Measurements from ENCODE around the gene MSL1.

The MSL1 gene

DNA sequence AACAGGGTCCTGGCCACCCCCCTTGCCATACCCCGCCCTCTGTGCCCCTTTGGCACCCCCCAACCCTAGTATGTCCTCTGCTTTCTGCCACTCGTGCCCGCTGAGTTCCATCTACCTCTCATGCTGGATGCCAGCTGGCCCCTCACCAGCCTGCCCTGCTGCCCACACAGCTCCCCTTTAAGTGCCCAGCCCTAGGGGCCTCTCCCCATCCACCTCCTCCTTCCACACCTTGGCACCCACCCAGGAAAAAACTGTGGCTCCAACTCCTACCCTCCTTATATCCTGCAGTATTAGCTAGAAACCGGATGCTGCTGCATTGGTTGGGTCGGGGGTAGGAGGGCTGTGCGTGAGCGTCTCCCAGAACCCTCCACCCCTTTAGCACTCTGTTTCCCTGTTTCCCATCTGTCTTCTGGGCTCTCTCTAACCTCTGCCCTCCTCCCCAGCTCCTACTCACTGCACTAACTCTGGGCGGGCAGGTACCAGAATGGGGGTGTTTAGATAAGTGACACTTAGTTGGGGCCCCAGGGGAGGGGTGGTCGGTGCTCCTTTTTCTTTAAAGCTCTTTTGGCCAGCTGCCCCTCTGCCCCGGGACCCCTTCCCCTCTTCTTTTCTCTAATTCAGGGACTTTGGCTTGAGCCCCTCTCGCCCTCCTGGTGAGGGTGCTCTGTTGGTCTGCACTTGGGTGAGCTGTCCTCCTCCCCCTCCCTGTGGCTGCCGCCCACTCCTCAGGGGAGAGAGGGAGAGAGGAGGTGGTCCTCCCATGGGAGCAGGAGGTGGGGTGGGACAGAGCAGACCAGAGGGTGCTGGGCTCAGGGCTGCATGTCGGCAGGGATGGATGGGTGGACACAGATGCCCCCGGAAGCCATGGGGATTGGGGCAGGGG lies 31.3 kb upstream of the MSL1 start:
- DNase-seq (ENCODE audit: low read depth) = no peak

DNA sequence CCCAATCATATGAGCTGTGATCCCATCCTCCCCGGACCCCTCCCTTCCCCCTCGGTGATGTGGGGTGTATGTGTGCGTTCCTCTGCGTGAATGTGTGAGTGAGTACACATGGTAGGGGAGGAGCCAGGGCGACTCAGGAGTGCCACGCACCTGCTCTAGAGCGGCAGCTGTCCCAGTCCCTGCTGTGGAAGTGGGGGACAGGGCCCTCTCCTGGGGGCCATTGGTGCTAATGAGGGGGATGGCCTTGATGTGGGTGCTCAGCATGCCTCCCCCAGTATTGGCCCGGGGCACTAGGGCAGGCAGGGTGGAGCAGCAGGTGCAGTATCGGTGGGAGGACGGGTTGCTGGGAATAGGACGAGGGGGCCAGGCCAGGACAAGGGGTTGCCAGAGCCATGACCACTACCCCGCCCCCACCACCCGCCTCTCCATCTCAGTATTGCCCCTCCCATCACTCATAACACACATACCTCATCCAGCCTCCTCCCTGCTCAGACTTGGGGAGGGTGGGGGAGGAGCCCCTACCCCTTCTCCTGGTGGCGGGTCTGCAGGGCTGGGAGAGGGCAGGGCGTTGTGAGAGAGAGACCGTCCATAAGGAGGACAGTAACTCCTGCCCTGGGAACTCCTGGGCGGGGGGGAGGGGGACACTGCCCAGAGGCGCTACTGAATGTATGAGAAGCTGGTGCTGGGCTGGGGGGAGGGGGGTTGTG lies 29.9 kb upstream of the MSL1 start:
- DNase-seq (ENCODE audit: low read depth) = no peak

DNA sequence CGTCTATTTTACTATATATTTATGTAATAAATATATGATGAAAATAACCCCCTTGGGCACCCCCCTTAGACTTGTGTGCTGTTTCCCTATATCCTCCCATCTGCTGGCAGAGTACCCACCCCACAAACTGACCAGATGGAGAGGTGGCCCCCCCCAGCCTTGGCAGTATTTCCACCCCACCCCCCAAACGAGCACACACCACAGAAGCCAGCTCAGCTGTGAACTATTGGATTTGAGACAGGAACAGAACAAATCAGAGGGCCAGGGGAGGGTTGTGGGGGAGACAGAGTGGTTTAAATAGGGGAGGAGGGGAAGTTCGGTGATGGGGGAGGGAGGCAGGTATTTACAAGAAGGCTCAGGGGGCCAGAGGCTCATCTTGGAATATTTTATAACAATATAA lies 29.2 kb upstream of the MSL1 start:
- DNase-seq (ENCODE audit: low read depth) = no peak

DNA sequence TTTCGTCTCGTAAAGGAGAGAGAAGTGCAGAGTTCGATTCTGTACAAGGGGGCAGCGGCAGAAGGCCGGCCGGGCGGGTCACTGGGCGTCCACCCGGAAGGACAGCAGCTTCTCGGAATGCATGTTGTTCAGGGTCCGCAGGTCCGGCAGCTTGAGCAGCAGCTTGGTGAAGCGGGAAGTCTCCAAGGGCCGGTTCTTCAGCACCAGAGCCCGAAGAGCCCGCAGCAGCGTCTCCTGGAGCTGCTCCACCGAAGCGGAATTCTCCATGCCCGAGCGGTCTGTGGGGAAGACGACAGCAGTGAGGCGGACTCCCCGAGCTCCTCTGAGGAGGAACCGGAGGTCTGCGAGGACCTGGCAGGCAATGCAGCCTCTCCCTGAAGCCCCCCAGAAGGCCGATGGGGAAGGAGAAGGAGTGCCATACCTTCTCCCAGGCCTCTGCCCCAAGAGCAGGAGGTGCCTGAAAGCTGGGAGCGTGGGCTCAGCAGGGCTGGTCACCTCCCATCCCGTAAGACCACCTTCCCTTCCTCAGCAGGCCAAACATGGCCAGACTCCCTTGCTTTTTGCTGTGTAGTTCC lies 28.7 kb upstream of the MSL1 start:
- no peak for DNase-seq (ENCODE audit: low read depth)

DNA sequence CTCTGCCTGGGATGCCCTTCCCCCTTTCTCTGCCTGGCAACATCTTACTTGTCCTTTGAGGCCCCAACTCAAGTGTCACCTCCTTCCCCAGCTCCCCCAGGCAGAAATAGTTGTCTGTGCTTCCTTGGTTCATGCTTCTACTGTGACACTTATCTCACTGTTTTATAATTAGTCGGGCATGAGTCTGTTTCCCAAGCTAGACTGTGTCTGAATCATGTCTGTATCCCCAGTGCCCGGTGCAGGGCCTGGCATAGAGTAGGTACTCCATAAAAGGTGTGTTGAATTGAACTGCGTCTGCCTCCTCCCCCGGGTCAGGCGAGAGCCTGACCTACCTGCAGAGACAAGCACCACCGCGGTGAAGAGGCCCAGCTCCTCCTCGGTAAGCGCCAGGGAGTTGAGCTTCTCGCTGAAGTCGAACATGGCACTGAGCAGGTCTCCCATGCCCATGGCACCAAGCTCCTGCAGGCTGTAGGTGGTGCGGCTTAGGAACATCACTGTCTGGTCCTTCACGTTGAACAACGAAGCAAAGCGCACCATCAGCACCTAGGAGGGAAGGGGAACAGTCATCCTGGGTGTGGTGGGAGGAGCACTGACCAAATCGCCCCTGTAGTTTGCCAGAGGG lies 28.1 kb upstream of the MSL1 start:
- no peak for DNase-seq (ENCODE audit: low read depth)

DNA sequence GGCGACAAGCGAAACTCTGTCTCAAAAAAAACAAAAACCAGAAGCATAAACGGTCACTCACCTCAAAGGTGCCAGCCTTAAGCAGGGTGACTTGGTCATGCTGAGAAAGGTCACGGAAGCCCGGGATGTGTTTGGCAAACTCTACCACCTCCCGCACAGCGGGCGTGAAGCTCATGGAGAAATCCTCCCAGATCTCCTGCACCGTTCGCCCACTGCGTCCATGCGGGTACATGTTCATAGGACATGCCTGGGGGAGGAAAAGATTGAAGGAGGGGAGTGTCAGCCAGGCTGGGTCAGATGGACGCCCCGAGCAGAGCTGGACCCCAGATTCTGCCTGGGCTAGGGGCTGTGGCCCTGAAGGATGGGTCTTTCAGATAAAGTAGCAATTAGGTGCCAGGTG lies 26.9 kb upstream of the MSL1 start:
- DNase-seq (ENCODE audit: low read depth) = no peak

DNA sequence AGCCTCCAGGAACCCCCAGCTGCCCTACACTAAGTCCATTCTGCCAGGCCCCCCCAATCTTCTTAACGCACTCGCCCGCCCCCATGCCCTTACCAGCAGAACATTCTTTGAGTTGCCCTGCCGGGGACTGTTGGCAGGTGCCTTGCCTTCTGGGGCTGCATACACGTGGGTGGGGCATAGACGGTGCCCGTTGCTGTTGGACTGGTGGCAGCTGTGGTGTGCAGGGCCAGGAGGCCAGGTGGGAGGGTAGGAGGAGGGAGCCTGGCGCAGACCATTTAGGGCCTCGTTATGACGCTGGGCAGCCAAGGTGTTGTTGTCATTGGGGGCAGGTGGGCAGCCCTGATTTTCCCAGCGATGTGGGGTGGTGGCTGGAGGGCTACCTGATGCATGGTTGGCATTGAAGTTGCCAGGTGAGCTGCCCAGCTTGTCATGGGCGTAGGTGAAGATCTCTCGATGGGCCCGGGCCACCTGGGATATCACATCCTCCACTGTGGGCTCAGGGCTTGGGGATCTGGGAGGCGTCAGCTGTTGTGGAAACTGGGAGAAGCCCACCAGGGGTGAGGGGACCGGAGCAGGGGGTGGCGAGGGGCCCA lies 26.3 kb upstream of the MSL1 start:
- no peak for DNase-seq (ENCODE audit: low read depth)

DNA sequence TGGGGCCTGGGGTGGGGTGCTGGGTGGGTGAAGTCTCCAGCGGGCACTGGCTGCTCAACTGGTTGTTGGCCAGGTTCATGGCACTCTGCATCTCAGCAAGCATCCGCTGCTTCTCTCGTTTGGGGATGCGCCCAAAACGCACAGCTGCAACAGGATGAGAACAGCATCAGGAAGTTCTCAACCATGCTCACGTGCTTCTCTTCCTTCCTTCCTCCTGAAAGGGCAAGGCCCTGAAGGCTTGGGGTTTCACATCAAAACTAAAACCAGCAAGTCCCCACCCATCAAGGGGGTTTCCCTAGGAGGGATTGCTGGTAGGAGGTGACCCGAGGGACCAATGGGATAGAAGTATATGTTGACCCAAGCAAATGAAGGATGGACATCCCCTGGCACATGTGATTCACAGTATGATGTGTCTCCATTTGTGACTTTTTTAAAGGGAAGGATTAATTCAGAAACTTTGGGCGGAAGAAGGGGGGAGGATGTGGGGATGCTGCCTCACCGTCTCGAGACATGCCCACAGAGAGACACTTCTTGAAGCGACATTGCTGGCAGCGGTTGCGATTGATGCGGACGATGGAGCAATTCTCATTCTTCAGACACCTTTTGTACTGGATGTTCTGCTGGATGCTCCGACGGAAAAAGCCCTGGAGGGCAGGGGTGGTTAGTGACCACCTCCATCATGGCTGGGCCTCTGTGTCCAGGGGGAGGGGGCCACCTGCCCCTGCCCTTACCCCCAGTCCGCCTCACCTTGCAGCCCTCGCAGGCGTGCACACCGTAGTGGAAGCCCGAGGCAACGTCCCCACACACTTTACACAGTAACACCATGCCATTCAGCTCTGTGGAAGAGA lies 25.6 kb upstream of the MSL1 start:
- DNase-seq (ENCODE audit: low read depth) = no peak

DNA sequence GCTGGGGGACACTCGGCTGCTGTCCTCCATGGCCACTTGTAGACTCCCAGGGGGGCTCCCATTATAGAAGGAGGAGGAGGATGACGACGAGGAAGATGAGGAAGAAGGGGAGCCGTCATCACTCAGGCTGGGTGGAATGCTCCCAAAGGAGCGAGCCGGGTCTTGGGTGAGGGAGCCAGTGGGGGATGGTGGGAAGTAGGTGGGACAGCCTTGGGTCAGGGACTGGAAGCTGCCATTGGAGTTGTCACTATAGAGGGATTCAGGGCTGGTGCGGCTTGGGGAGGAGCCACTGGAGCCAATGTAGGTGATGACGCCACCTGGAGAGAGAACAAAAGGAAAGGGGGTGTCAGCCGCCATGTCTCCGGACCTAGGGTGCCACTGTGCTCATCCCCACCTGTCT lies 24.7 kb upstream of the MSL1 start:
- no peak for DNase-seq (ENCODE audit: low read depth)

DNA sequence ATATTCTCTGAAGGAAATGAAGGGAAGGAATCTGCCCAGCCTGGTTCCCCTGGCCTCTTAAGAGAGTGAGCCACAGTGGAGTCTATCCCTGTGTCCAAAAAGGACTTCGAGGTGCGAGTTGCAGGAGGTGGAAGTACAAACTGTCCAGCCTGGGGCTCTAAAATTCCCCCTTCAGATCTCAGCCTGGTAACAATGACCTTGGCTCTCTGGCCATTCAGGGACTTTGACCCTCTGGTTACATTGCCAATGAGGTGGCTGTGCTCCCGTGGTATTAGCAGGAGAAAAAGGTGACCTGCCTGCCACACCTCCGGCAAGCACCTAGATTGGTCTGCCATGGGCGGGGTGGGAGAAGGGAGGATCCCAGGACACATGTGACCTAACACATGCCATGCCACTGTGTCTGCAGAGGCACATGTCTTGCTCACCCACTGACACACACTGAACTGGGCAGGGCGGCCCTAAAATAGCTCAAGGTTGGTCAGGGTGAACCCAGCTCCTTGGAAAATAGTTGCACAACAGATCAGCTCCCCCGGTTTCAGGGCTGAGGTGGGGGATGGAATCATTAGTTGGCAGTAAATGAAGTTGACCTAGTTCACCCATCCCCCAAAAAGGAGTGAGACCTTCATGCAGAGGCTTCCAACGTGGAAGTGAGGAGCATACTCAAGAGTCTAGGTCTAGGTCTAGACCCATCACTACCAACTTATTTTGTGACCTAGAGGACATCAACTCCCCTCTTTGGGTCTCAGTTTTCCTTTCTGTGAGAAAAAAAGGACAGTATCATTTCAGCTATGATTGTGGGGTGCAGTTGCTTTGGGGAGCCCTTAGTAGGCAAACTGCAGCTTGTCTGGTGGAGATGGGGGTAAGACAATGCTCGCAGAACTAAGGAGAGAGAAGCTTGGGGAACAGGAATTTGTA lies 23.6 kb upstream of the MSL1 start:
- DNase-seq (ENCODE audit: low read depth) = peak; percentile 90

DNA sequence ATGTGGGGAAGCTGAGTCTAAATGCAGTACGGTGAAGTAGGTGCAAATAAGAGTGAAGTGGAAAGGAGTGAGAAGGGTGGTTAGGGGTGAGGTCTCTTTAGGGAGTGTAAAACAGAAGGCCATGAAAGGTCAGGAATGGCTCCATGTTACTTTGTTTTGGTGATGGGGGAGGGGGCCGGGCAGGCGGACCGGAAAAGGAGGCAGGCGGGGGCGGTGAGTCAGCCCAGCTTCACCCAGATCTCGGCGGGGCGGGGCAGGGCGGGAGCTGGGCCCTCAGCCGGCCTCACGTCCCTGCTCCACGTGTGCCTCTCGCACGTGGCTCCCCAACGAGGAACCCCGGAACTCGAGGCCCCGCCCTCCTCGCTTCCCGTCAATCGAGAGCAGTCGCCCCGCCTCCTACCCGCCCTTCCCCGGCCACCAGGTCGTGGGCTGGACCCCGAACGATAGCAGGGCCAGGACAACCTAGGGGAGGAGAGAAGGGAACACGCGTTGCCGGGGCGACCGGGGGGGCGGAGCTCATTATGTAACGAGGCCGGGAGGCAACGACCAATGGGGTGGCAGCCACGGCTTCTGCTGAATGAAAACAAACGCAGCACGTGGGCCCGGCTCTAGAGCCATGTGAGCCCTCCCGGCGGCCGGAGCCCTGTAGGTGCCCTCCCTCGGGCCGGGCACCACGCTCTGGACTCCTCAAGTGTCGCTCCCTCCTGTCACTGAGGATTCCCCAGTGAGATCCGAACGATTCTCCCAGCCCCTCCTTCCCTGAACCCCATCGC lies 22.7 kb upstream of the MSL1 start:
- DNase-seq (ENCODE audit: low read depth) = peak; percentile 99

DNA sequence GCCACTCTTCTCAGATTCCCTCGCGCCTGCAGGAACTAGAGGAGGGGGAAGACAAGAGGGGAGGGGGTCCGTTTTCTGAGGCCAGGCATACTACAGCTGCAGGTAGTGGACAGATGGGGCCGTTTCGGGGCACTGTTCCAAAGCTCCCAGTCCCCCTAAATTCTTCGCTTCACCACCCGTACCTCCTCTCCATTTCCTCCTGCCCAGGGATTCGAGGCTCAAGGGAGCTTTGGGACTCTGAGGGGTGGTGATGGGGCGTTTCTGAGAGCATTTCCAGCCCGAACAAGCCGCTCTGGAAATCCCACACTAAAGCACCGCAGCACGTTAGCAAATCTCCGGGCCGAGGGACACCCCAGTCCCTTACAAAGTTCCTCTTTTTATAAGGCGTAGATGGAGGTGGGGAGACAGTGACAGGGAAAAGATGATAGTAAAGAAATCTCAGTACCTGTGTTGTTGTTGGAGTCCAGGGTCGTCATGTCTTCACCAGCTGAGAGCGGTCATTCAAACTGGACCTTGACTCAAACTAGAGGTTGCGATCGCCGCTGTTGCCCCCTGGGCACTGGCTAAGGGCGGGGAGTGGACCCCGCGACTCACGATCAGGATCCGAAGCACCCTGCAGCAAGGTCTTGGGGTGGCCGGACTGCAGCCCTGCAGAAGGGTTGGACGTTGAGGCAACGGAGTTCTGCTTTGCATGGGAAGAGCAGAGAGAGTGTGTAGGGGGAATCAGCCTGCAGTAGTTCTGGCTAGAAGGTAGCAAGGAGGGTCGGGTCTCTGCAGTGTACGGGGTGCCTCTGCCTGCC lies 22.0 kb upstream of the MSL1 start:
- DNase-seq (ENCODE audit: low read depth) = no peak

DNA sequence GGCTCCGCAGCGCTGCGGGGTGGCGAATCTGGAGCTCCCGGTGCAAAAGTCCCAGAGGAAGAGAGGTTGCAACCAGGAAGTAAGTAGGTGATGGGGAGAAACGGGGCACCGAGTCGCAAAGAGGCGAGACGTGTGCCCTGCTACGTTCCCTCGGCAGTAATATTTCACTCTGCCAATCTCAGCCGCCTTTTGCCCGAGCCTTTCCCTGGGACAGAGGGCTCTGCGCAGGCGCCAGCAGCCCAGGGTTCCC lies 21.4 kb upstream of the MSL1 start, which contains the start of gene NR1D1:
TSS of gene NR1D1 (minus strand) at position 171 of the 250 bp plus-strand sequence. CDS start 495 bp downstream, outside the sequence.
- no peak for DNase-seq (ENCODE audit: low read depth)

DNA sequence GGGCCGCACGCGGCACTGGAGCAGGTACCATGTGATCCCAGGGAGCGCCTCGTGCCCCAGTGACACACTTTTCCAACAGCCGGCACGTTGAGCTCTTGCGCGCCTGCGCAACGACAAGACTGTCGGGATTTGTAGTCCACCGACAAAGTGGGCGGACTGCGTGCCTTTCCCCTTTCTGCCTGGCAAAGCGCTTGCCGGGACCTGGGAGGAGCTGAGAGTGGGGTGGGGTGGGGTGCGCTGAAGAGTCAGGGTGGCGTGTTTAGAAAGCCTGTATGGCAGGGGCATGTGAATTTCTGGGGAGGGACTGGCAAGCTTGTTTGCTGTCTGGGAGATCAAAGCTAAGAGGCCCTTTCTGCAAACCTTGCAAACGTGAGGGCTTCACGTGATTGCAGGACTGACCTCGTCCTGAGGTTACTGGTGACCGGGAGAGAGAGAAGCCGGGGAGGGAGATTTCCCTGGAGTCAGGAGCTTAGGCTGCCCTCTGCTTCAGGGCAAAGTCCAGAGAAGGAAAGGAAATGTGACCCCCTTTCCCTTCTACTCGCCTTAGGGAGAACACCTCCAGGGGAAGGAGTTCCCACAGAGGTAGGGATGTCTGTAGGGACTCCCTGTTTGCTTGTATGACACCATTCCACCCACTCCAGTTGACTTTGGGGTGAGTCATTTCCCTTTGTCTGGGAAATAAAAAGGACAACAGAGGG lies 21.0 kb upstream of the MSL1 start:
- DNase-seq (ENCODE audit: low read depth) = peak; percentile 96

DNA sequence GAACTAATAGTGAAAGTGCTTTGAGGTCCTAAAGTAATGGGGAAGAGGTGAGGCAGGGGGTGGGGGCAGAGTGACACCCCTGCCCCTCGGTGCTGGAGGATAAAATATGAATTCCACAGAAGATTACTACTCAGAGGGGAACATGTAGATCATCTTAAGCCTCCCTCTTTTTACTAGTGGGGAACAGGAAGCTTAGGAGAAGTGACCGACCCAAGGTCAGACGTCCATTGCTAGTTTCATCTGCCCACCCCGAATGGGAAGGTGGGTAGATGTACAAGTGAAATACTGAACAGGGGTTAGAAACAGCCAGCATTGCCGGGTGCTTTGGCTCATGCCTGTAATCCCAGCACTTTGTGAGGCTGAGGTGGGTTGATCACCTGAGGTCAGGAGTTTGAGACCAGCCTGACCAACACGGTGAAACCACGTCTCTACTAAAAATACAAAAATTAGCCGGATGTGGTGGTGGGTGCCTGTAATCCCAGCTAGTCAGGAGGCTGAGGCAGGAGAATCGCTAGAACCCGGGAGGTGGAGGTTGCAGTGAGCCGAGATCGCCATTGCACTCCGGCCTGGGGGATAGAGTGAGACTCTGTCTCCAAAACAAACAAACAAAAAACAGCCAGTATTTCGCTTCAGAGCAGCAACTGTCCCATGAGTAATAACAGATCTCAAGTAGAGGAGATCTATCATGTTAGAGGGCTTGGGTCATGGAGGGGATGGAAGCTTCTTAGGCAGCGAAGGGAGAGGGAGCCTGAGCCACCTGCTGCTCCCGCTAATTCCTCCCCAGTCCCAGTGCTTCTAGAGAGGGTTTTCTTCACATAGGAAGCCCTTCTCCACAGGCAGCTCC lies 20.2 kb upstream of the MSL1 start:
- DNase-seq (ENCODE audit: low read depth) = no peak

DNA sequence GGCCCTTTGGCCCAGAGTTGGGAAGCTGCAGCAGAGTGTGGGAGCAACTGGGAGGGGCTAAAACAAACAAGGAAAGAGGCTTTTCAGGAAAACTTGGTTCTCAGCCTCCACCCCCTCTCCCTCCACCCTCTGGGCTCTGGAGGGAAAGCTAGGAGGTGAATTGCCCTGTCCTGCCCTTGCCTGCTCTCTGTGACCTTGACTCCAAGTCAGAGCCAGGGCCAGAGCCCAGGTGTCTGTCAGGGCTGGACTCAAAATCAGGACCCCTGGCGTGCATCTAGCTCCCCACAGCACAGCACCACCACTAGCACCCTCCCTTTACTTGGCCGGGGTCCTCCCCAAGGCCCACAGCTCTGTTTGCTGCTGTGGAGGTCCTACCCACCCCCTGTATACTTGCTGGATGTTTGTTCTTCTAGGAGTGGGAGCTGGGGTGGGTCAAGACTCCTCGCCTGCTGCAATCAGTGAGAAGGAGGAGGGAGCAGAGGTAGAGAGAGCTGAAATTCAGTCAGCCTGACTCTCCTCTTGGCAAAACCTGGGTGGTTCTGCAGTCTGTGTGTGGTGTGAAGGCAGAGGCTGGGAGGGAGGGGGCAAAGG lies 18.6 kb upstream of the MSL1 start:
- DNase-seq (ENCODE audit: low read depth) = no peak

DNA sequence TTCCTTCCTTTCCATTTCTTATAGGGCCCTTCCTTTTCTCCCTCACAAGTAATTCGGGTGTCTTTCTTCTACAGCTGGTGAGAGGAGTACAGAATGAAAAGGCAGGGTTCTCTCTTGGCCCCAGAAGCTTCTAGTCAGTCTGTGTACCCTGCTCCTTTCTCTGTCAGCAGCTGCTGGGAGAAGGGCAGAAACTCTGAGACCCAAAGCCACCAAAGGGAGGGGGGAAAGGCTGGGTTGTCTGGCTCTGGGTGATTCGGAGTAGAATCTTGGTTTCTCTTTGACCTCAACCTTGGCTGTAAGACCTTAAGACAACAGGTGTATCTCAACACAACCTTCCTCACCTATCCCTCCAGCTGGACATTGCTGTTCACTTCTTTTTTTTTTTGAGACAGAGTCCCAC lies 18.1 kb upstream of the MSL1 start:
- no peak for DNase-seq (ENCODE audit: low read depth)

Data from amniotic epithelial cell (primary cell).